Prostate gland (tissue), 2 donors: ENCODE data around the gene FGD5.

ENCODE experiments used
- POLR2A ChIP-seq: fragments of 450-650 bp; IDR thresholded peaks from one replicate; pipeline ENCODE4 v1.6.1; 2016; ENCODE audit warnings: antibody characterized with exemption, mild to moderate bottlenecking
- POLR2AphosphoS5 ChIP-seq: sonication (generic); formaldehyde crosslinking; IDR thresholded peaks from one replicate; pipeline ENCODE4 v1.6.1; 2017; ENCODE audit warnings: antibody characterized with exemption
- TF ChIP-seq, protein P1 (sequence below), 4 experiments: fragments of 200-600 bp in 2 of 4; fragments of 450-650 bp in 2 of 4; sonication (generic) in 2 of 4; IDR thresholded peaks; 1 replicate in 3 of 4; 2 replicates in 1 of 4; pipeline ENCODE4 v1.5.1; 2016 to 2019; ENCODE audit warnings: antibody characterized with exemption in 4 of 4, mild to moderate bottlenecking in 2 of 4, moderate library complexity in 2 of 4

DNA sequence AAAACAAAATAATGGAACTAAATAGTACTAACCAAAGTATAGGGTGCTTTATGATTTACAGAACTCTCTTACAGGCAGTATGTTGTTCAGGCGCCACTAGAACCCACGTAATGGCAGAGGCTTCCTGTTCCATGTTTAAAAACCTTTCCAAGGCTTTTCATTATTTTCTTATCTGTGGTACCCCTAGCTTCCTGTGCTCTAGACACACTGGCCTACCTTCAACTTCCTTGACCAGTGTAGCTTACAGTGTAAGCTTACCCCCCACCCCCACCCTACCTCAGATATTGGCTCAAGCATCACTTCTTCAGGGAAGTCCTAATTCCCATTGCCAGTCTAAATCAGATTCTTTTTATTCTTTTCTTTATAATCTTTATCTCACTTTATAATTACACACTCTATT is 131.5 kb downstream of the FGD5 start:
- TF ChIP-seq POLR2A (no peak), POLR2AphosphoS5 (no peak)
- TF ChIP-seq, protein P1, sequence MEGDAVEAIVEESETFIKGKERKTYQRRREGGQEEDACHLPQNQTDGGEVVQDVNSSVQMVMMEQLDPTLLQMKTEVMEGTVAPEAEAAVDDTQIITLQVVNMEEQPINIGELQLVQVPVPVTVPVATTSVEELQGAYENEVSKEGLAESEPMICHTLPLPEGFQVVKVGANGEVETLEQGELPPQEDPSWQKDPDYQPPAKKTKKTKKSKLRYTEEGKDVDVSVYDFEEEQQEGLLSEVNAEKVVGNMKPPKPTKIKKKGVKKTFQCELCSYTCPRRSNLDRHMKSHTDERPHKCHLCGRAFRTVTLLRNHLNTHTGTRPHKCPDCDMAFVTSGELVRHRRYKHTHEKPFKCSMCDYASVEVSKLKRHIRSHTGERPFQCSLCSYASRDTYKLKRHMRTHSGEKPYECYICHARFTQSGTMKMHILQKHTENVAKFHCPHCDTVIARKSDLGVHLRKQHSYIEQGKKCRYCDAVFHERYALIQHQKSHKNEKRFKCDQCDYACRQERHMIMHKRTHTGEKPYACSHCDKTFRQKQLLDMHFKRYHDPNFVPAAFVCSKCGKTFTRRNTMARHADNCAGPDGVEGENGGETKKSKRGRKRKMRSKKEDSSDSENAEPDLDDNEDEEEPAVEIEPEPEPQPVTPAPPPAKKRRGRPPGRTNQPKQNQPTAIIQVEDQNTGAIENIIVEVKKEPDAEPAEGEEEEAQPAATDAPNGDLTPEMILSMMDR (IDR thresholded peaks at IDR 0.05) = no peak
